ENCODE results near the gene SLC25A21. TPM values are rescaled to one million over a fixed set of nuclear protein-coding genes. Genes with fewer than 3 reads are reported as not detected.
"Not testable (repeated sequence)": the region's sequence is repeated elsewhere in the genome, so short reads cannot be mapped to it uniquely, and the experiment has no call there.

The SLC25A21 gene
- total RNA-seq, 1 donor from 2014 or later = 0.89 TPM

DNA sequence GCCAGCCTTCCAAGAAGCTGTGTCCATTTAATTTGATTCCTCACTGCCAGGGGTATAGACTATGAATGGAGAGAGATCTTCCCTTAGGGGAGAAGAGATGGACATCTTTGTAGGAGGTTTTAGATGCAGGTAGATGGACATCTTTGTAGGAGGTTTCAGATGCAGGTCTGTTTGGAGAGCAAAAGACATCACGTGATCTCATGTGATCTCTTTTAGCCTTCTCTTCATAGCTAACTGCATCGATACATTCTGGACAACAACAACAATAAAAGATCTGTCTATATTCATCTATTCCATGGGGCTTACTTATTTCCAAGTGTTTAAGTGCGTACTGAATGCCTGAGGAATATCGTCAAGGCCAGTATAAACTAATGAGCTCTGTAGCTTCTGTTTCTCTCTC is 347.6 kb downstream of the SLC25A21 start:
- intact Hi-C loops (cut with micrococcal nuclease) = no loop called here
- DNase-seq (no peak), ATAC-seq (no peak)

DNA sequence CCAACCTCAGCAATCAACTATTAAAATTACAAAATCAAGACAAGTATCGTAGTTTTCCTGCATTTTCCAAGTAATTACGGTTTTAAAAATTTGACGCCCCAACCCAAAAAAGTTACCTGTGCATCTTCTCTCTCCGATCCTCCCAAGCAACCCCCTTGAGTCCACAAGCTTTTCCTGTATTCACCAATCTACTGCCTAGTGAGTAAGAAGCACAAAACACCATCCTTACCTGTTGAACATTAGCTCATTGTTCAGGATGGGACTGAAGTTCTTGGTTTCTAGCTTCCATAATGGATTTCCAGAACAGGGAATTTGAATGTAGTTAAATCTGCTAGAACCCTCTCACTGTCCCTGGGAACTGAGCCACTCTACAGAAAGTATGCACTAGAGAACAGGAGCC is 348.8 kb downstream of the SLC25A21 start:
- ATAC-seq (no peak), DNase-seq (no peak)
- intact Hi-C loops (cut with micrococcal nuclease) = no loop called here

DNA sequence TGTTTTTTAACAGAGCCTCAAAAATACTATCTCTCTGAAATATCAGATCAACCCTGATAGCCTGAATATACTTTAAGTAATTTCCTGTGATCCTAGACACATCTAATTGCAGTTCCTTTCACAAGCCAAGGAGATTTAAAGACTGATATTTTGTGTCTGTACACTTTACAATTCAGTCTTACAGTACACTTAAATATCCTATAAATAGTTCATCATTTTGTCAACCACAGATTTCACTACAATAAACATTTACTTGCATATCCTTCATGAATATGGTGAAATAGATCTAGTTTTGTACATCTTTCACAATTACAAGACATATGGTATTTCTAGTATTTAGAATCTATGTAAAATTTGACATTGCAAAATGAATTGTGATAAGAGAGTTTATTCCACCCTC is 349.7 kb downstream of the SLC25A21 start:
- ATAC-seq = no peak
- no peak for DNase-seq
- intact Hi-C loops (cut with micrococcal nuclease) = no loop called here

DNA sequence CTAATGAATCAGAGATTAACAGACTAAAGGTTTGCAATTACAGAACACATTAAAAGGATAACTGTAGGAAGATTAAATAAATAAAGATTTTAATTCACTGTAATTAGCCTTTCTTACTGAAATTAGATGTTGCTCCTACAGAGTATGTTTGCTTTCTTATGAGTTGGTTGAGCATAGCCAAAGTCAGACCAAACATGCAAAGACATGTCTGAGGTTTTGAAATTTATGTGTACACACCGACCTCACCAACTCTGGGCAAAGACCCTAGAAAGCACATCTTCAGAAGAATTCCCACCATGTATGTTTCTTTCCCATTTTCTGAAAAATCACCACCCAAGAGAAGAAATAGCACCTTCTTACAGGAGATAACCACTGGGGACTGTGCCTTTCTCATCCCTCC is 351.5 kb downstream of the SLC25A21 start:
- intact Hi-C loops (cut with micrococcal nuclease) = no loop called here
- ATAC-seq (no peak), DNase-seq (no peak)

DNA sequence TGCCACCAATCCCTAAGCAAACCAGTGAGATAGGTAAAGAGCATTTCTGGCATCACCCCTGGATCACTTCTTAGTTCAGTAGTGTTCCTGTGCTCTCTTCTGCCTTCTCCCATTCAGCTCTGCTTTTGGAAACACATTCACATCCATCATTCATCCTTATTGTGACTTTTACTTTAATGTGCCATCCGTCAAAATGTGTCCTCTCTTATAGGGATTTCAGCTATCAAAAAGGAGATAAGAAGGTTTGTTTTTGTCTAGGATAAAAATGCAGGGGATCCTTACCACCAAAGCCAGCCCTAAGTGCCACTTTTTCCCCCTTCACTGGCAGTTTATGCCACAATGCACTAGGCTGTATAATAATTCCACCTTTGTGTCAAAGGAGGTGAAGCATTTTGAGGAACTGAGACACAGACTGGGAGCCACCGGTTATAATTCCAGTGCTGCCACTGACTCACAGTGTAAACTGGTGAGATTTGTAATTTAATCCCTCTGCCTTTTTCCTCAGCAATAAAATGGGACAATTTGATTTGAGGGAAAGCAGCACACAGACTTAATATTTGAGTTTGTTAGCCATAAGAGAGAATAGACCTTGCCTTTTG is 352.2 kb downstream of the SLC25A21 start:
- no peak for DNase-seq
- ATAC-seq = no peak
- intact Hi-C loops (cut with micrococcal nuclease) = no loop called here

DNA sequence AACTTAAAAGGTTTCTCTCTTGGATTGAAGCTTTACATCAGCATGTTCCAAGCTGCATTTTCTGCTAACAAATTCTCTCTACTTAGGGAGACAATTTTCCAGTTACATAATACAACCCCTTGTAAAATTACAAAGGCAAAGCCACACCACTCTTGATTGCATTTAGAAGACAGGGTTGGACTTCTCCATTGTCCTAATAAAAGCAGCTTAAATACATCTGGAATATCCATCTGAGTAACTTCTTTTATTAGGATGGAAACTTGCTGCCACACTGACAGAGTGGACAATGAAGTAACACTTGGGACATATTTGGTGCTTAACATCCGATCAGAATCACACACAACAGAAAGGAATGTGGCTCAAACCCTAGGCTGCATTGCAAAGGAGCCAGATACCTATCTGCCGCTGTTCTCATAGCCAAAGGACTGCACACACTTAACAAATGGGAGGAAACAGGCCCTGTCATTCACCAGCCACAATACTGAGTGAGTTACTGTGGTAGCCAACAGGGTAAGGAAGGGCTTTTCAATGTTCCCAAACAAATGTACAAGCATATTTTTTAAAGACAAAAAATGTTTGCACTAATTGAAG is 353.5 kb downstream of the SLC25A21 start:
- intact Hi-C loops (cut with micrococcal nuclease) = no loop called here
- ATAC-seq (no peak), DNase-seq (no peak)

DNA sequence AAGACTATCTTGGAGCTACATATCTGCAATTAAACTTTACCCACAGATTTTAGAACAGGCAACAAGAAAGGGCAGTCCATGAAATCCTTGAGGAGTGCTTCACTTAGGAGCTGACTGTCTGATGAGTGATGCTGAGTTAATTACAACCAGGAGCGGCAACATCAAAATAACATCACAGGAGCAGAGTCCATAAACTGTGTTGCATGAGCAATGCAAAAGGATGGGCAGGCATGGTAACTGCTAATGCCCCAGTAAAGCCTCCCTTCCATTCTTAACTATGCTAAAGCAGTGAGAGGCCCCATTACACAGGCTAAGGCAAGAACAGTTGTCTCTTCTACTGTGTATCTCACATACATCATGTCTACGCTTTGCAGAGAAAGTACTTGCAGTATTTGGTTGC is 354.2 kb downstream of the SLC25A21 start:
- ATAC-seq (no peak), DNase-seq (no peak)
- intact Hi-C loops (cut with micrococcal nuclease) = no loop called here

DNA sequence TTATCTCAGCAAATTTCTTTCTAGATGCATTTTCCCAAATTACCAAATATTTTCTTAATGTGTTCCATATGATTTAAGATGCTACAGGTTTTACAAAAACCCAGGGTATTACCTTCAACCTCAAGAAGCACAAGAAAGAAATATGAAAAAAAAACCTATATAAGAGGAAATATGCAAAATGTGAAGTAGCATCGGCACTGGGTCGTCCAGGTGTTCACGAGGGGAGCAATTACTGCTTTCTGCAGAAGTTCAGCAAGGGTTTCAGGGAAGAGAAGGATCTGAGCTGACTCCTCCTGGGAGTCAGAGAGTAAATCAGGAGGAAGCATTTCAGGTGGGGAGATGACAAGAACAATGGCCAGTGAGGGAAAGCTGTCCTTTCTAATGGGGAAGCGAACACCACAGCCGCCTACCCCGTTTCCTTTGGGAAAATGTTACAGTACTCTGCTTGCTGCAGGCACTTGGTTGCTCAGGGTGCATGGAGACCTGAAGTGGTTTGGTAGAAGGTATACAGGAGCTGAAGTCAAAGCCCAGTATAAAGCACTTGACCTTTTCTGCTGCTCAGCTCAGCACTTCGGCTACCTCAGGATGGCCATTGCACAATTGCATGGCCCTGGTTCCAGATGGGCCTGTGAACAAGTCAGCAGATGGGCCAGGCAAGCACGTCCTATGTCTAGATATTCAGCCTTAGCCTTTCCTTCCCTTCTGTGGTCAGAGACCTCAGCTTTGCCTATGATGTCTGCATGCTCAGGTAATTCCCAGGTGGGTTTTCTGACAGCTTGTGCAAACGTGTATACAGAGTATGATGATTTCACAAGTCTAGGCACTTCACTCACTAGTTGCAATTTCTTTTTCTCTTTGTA is 355.1 kb downstream of the SLC25A21 start:
- intact Hi-C loops (cut with micrococcal nuclease) = no loop called here
- ATAC-seq (no peak), DNase-seq (no peak)

DNA sequence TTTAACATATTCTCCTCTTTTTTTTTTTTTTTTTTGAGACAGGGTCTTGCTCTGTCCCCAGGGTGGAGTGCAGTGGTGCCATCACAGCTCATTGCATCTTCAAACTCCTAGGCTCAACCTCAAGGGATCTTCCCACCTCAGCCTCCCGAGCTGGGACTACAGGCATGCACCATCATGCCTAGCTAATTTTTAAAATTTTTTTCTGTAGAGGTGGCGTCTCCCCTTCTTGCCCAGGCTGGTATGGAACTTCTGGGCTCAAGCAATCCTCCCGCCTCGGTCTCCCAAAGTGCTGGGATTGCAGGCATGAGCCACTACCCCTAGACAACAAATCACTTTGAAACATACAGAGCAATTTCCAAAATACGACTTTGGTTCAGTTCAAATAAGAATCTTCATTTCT is 355.9 kb downstream of the SLC25A21 start:
- intact Hi-C loops (cut with micrococcal nuclease) = no loop called here
- DNase-seq (no peak), ATAC-seq (no peak)

DNA sequence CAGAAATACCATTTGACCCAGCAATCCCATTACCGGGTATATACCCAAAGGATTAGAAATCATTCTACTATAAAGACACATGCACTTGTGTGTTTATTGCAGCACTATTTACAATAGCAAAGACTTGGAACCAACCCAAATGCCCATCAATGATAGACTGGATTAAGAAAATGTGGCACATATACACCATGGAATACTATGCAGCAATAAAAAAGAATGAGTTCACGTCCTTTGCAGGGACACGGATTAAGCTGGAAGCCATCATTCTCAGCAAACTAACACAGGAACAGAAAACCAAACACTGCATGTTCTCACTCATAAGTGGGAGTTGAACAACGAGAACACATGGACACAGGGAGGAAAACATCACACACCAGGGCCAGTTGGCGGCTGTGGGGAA is 357.6 kb downstream of the SLC25A21 start:
- ATAC-seq; DNase-seq; intact Hi-C loops (cut with micrococcal nuclease): not testable (repeated sequence)

DNA sequence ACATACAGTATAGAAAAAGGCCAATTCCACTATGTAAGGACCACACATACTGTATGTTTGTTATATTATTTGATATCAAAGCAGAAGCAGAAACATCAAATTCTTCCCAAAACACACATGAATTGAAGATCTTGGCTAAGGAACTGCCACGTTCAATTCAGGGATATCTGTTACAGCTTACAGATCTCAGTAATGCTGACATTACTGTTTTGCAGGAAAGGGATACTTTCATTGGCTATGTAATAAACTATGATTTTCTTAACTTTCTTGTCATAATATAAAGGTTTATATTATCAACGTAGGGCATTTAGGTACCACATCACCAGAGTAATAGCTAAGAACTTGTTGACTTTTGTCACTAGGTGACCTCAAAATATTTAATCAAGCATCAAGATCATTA is 362.2 kb downstream of the SLC25A21 start:
- intact Hi-C loops (cut with micrococcal nuclease) = no loop called here
- ATAC-seq (no peak), DNase-seq (no peak)

DNA sequence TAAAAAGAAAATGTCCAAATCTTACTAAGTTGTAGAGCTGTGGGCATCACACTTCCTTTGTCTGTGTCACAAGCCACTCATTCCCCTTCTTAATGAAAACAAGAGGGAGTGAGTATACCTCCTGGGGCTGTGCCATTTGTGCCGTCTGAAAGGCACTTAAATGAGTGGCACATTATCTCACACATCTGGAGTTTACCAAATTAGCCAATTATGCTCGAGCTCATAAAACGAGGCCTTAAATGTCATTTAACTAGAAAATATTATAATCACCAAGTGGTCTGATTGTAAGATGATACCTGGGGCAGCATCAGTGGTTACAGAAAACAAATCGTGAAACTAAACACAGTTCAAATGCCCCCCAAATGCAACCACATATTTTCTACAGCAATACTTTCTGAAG is 364.7 kb downstream of the SLC25A21 start:
- intact Hi-C loops (cut with micrococcal nuclease) = no loop called here
- DNase-seq (no peak), ATAC-seq (no peak)

DNA sequence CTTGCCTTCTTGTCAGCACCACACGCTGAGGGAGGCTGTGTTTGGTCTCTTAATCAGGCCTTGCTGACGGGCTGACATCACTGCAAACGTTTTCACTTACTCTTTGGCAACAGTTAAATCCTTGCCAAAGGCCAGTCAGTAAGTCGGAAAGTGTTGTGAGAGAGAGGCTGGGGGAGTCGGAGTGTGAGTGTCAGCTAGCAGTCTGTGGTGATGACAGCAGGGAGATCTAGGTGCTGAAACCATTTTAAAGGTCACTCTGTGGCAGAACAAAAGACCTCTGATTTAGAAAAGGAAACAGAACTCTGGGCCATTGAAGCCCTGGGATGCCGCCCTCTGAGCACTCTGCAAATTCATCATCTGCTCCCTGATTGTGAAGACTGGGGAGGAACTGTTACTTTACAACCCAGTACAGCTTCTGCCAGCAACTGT is 367.3 kb downstream of the SLC25A21 start:
- ATAC-seq = peak; percentile 100
- intact Hi-C loops (cut with micrococcal nuclease) = no loop called here
- peak; percentile 44 for DNase-seq

DNA sequence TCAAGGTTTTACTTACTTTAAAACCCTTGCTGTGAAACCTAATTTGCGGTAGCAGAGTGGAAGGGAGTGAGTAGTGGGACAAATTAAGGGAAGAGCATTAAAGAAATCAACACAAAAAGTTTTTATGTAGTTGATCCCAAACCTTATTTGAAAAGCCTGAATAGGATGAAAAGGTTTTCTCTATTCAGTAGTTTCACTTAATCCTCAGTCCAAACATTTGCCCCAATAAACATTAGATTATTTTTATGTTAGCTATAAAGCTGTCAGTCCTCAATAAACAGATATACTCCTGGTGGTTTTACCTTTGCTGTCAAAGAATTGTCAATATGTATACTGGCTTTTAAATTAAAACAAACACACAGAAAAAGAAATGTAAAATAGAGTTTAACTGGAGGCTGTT is 374.8 kb downstream of the SLC25A21 start:
- intact Hi-C loops (cut with micrococcal nuclease) = no loop called here
- DNase-seq = no peak
- ATAC-seq = no peak

DNA sequence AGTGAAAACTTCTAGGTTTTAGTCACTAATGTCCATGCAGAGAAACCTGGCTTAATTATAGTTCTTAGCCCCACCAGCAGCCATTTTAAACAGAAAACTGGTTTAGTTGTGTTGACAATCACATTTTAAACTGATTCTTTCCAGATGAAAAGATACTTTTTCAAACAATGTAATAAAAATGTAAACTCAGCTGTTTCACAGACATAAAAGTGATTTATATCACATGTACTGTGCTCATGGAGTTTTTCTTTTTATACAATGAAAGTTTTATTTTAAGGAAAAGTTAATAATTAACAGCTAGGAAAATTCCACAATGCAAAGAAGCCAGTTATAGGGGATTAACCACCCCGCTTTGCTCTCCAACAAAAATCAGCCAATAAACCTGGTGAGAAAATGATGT is 381.0 kb downstream of the SLC25A21 start:
- no peak for DNase-seq
- intact Hi-C loops (cut with micrococcal nuclease) = no loop called here

DNA sequence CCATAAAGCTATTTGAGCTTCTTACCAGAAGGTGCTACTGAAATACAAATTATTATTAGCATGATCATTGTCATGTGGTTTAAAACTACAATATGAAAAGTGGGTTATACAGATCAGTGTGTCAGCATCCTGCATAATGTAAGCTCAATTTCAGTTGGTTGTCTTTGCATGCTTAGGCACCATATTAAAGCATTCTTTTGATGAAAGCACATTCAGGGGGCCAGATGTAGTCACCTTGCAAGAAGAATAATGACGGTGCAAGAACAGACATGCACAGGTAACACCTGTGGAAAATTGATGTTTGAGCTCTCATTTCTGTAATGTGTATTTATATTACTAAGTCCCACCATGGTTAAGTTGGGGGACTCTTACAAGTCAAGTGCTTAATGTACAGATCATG is 386.9 kb downstream of the SLC25A21 start:
- ATAC-seq (no peak), DNase-seq (no peak)
- intact Hi-C loops (cut with micrococcal nuclease) = no loop called here

More for the DNA sequence above, 381.0 kb downstream of the SLC25A21 start:
- ATAC-seq = no peak

DNA sequence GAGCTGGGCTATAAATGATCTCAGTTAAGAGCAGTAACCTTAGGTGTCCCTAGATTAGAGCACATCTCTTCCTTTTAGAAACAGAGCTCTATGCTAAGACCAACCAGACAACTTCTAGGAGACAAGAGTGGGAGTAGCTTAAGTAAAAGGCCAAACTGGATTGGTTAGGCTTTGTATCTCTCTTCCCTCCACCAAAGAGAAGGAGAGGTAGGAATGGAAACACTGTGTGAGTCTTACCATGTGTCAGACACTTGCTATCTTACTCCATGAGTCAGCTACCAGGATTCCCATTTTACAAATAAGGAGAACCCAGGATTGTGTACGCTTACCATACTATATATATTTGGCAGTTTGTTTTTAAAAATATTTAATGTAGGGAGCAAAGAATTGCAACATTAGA is 387.9 kb downstream of the SLC25A21 start:
- DNase-seq = no peak
- intact Hi-C loops (cut with micrococcal nuclease) = no loop called here
- ATAC-seq = no peak

DNA sequence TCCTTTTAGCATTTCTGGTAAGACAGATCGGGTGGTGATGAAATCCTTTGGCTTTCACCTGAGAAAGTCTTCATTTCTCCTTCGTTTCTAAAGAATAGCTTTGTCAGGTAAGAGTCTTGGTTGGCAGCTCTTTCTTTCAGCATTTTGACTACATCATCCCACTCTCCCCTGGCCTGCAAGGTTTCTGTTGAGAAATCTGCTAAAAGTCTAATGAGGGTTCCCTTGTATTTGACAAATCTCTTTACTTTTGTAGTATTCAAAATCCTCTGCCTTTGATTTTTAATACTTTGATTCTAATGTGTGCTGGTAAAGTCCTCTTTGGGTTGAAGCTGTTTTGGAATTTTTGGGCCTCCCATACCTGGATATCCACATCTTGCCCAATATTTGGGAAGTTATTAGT is 390.5 kb downstream of the SLC25A21 start:
- DNase-seq (no peak), ATAC-seq (no peak)
- intact Hi-C loops (cut with micrococcal nuclease) = no loop called here

DNA sequence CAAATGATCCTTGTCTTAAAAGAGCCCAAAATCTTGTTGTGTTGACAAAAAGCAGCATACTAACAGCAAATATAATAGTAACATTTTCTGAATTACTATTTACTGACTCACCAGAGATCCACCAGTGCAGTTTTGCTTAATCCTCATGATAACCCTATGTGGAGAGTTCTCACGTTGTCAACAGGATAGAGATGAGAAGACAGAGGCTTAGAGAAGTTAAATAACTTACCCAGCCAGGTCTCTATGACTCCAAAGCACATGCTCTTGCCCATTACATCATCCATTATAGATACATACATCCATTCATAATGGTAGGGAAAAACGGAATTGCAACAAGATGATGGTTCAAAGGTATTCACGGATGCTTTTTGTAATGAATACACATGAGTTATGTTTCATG is 398.8 kb downstream of the SLC25A21 start:
- no peak for ATAC-seq
- DNase-seq = no peak
- intact Hi-C loops (cut with micrococcal nuclease) = no loop called here

DNA sequence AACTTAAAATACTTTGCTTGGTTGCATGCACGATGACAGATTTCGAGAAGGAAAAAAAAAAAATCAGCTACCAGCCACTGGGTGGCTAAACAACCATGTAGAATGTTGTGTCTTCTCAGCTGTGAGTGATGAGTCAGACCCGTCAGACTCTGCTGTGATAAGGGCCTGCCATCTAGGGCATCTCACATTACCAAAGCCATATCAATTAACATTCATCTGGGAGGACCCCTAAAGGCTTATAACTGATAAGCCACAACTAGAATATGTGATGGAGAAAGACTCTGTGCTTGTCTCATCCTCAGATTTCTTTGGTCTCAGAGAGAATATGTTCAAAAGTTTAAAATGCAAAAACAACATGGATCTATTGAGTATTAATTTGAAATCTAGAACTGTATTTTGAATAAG is 399.3 kb downstream of the SLC25A21 start:
- DNase-seq = no peak
- intact Hi-C loops (cut with micrococcal nuclease) = no loop called here
- no peak for ATAC-seq

All from left ventricle myocardium superior (tissue), 1 donor.